PC-9 (cell line): Measurements from ENCODE around the gene GCM1. TPM values are rescaled to one million over a fixed set of nuclear protein-coding genes. Genes with fewer than 3 reads are reported as not detected.

Experiments used
- BruUV-seq: library from RNA; stranded (reverse); fragments of 400-500 nt; replicated peaks from 2 replicates; lab custom pipeline; 2021; lab: Mats Ljungman, UMichigan
- CTCF ChIA-PET: fragments of 300-600 bp; sonication (Branson Sonifier 250); formaldehyde crosslinking; loops from one replicate; lab custom pipeline; 2022; ENCODE audit warnings: antibody characterized with exemption; lab: Charles Lee
- POLR2A ChIA-PET: fragments of 300-600 bp; sonication (Branson Sonifier 250); formaldehyde crosslinking; loops from one replicate; lab custom pipeline; 2022; ENCODE audit warnings: antibody characterized with exemption; ENCODE audit not compliant: unreplicated experiment; lab: Charles Lee
- DNase-seq, 2 experiments: peaks; one replicate each; pipeline versions ENCODE4 v3.0.0 to v3.0.0-alpha.2; 2015 to 2022; ENCODE audit warnings: mixed read lengths in 1 of 2
- H2AFZ ChIP-seq: fragments of 200-600 bp; sonication (generic); 2 replicates; pipeline ENCODE4 v1.8.1; 2017; ENCODE audit warnings: antibody characterized with exemption
- H3F3A ChIP-seq: fragments of 200-600 bp; sonication (generic); 2 replicates; pipeline ENCODE4 v1.8.1; 2017; ENCODE audit warnings: antibody characterized with exemption, mild to moderate bottlenecking, low read depth; ENCODE audit not compliant: insufficient read depth
- H3K27ac ChIP-seq: fragments of 200-600 bp; sonication (generic); 2 replicates; pipeline ENCODE4 v1.6.1; 2016; ENCODE audit warnings: mixed run types
- H3K27me3 ChIP-seq: fragments of 200-600 bp; sonication (generic); 2 replicates; pipeline ENCODE4 v1.6.1; 2016; ENCODE audit warnings: low read depth, mixed run types; ENCODE audit not compliant: insufficient read depth
- H3K36me3 ChIP-seq: fragments of 200-600 bp; sonication (generic); 2 replicates; pipeline ENCODE4 v1.6.1; 2016; ENCODE audit warnings: low read depth, mixed run types
- H3K4me1 ChIP-seq: fragments of 200-600 bp; sonication (generic); replicated peaks from 2 replicates; pipeline ENCODE4 v1.6.1; 2016; ENCODE audit warnings: mixed run types; ENCODE audit not compliant: insufficient read depth
- H3K4me2 ChIP-seq: fragments of 200-600 bp; sonication (generic); 2 replicates; pipeline ENCODE4 v1.6.1; 2017; ENCODE audit warnings: mixed run types
- H3K4me3 ChIP-seq: fragments of 200-600 bp; sonication (generic); 2 replicates; pipeline ENCODE4 v1.6.1; 2016; ENCODE audit warnings: mixed run types
- H3K79me2 ChIP-seq: fragments of 200-600 bp; sonication (generic); 2 replicates; pipeline ENCODE4 v1.6.1; 2017; ENCODE audit warnings: low read depth, mixed run types
- H3K9me2 ChIP-seq: fragments of 200-600 bp; sonication (generic); 2 replicates; pipeline ENCODE4 v1.8.1; 2017; ENCODE audit warnings: mild to moderate bottlenecking; ENCODE audit not compliant: insufficient read depth
- H3K9me3 ChIP-seq: fragments of 200-600 bp; sonication (generic); 2 replicates; pipeline ENCODE4 v1.8.1; 2016; ENCODE audit warnings: low read depth; ENCODE audit not compliant: insufficient read depth
- H4K20me1 ChIP-seq: fragments of 200-600 bp; sonication (generic); 2 replicates; pipeline ENCODE4 v1.8.1; 2017; ENCODE audit not compliant: insufficient read depth
- EZH2 ChIP-seq: fragments of 200-600 bp; sonication (generic); IDR thresholded peaks from 2 replicates; pipeline ENCODE4 v1.8.0; 2017; ENCODE audit warnings: antibody characterized with exemption, low read depth
- intact Hi-C: fragments of 100-400 bp; cut with micrococcal nuclease; formaldehyde crosslinking; loops from one replicate; pipeline ENCODE4 v1.10.0; 2022; ENCODE audit not compliant: unreplicated experiment
- total RNA-seq: library from RNA; stranded (reverse); gene quantifications from 2 replicates; pipeline ENCODE4 v1.2.3, GENCODE V29; 2021
- TF ChIP-seq, protein P1 (sequence below): fragments of 200-600 bp; sonication (generic); conservative IDR thresholded peaks from 2 replicates; pipeline ENCODE4 v1.6.1; 2017; ENCODE audit warnings: mixed run types, antibody characterized with exemption, mild to moderate bottlenecking, moderate library complexity

Gene GCM1
- total RNA-seq, 1 experiment from 2014 or later: 0.13 TPM

DNA sequence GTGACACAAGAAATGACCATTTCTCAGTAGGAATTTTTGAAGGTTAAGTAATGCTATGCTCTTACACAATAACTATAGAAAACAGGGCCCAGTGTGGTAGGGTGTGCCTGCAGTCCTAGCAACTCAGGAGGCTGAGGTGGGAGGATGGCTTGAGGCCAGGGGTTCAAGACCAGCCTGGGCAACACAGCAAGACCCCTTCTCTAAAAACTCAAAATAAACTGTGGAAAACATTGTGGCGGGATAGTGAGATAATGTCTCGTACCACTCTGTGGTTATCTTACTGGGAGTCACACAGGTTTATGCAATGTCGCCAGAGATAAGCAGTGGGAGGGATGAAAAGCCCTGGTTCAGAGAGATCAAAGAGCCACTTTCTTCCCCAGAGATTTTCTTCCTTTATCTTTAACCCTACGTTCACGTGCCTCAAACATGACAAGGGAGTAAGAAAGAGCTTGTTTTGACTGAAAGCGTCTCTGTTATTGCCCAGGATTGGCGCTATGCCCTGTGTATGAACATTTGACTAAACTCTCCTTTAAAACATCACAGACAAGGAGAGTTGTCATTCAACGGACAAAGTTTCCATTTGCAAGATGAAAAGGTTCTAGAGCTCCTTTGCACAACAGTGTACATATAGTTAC, 13.9 kb downstream of the GCM1 start:
- Histone ChIP-seq H3K9me2 (no peaks in the 10 kb centered on the region), H4K20me1 (no peaks in the 10 kb centered on the region), H3K27me3 (no peaks in the 10 kb centered on the region), H3K9me3 (no peaks in the 10 kb centered on the region), H3K4me2 (no peak overlapping the region), H3F3A (no peaks in the 10 kb centered on the region), H3K4me3 (no peak overlapping the region), H3K36me3 (no peaks in the 10 kb centered on the region), H3K4me1 (no peaks in the 10 kb centered on the region), H2AFZ (no peak overlapping the region), H3K27ac (no peak overlapping the region), H3K79me2 (no peaks in the 10 kb centered on the region)
- DNase-seq: no peak
- TF ChIP-seq, protein P1, sequence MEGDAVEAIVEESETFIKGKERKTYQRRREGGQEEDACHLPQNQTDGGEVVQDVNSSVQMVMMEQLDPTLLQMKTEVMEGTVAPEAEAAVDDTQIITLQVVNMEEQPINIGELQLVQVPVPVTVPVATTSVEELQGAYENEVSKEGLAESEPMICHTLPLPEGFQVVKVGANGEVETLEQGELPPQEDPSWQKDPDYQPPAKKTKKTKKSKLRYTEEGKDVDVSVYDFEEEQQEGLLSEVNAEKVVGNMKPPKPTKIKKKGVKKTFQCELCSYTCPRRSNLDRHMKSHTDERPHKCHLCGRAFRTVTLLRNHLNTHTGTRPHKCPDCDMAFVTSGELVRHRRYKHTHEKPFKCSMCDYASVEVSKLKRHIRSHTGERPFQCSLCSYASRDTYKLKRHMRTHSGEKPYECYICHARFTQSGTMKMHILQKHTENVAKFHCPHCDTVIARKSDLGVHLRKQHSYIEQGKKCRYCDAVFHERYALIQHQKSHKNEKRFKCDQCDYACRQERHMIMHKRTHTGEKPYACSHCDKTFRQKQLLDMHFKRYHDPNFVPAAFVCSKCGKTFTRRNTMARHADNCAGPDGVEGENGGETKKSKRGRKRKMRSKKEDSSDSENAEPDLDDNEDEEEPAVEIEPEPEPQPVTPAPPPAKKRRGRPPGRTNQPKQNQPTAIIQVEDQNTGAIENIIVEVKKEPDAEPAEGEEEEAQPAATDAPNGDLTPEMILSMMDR: no peak
- no peak for TF ChIP-seq EZH2
- POLR2A ChIA-PET: no interaction called here
- CTCF ChIA-PET: interaction anchor here (0.5 to 0.9 kb wide), 2 partner anchors 12 to 20 kb away, joined by 3 to 7 read pairs; no protein-coding TSS in a partner anchor
- intact Hi-C loops: no loop called here
- no TSS peak for BruUV-seq

DNA sequence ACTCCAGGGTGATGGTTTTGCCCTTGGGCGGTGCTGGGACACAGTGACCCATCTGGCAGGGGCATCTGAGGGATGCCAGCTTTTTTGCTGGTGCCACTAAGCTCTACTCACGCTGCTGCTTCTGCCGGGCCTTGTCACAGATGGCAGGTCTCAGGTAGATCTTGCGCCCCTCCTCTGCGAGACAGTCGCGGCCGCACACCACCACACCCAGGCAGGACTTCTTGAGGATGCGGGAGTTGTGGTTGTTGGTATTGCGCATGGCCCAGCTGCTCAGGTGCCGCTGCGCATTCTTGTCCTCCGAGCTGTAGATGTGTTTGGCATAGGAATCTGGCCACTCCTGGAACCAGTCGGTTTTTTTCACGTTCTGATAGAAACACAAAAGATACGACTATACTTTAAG, 14.7 kb downstream of the GCM1 start:
- POLR2A ChIA-PET: no interaction called here
- Histone ChIP-seq H3K27me3 (no peaks in the 10 kb centered on the region), H3K9me2 (no peaks in the 10 kb centered on the region), H3K27ac (no peak overlapping the region), H3K79me2 (no peaks in the 10 kb centered on the region), H3F3A (no peaks in the 10 kb centered on the region), H3K4me1 (peaks cover 1% of the 10 kb centered on the region; the same call in 1 of the 2 replicates), H2AFZ (no peak overlapping the region), H4K20me1 (no peaks in the 10 kb centered on the region), H3K36me3 (no peaks in the 10 kb centered on the region), H3K4me3 (no peak overlapping the region), H3K4me2 (no peak overlapping the region), H3K9me3 (no peaks in the 10 kb centered on the region)
- intact Hi-C loops: no loop called here
- no TSS peak for BruUV-seq
- DNase-seq: no peak
- TF ChIP-seq, protein P1: no peak
- no peak for TF ChIP-seq EZH2
- CTCF ChIA-PET: no interaction called here

DNA sequence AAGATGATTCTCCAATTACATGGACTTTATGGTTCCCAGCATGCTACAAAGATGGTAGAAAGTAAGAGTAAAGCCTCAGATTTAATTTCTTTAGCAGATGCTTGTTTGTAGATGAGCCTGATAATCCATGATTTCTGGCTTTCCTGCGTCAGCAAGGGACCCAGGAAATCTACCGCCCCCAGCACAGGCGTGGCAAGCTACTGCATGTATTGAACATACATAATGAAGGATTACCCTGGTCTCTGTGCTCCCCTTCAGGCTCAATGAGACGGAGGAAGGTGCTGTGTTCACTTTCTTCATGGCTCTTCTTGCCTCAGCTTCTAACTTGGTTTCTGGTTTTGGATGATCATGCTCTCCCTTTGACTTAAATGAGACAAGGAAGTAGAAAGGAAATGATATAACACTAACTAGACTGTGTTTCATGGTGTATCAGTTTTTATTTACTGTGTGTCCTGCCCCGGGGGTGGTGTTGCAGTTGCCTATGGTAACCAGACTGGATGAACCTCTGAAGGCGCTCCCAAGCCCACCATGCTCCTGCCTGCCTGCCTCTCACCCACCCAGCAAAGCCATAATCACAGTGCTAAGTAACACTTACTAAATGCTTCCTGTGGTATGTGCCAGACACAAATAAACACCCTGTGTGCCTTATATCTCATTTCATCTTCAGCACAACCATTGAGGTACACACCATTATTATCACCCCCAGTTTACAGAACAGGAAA, 17.9 kb downstream of the GCM1 start:
- H3K36me3 ChIP-seq: no peaks in the 10 kb centered on the region
- DNase-seq: no peak
- no peaks in the 10 kb centered on the region for H3K27me3 ChIP-seq
- no peak overlapping the region for H3K4me3 ChIP-seq
- H3K9me3 ChIP-seq: no peaks in the 10 kb centered on the region
- peaks cover 6% of the 10 kb centered on the region; the same call in 1 of the 2 replicates for H3K4me1 ChIP-seq
- intact Hi-C loops: no loop called here
- no peaks in the 10 kb centered on the region for H3K79me2 ChIP-seq
- no peak overlapping the region for H3K27ac ChIP-seq
- no peak for TF ChIP-seq EZH2
- TF ChIP-seq, protein P1: no peak
- CTCF ChIA-PET: no interaction called here
- H3K4me2 ChIP-seq: no peak overlapping the region
- no TSS peak for BruUV-seq
- H3K9me2 ChIP-seq: no peaks in the 10 kb centered on the region
- H2AFZ ChIP-seq: no peak overlapping the region
- POLR2A ChIA-PET: no interaction called here
- H3F3A ChIP-seq: no peaks in the 10 kb centered on the region
- no peaks in the 10 kb centered on the region for H4K20me1 ChIP-seq
